Caco-2 (cell line): ENCODE results near the gene ZBTB26. TPM values are rescaled to one million over a fixed set of nuclear protein-coding genes. Genes with fewer than 3 reads are reported as not detected.
"Not testable (repeated sequence)": the region's sequence is repeated elsewhere in the genome, so short reads cannot be mapped to it uniquely, and the experiment has no call there.

ENCODE experiments used
- BruUV-seq: library from RNA; stranded (reverse); fragments of 400-500 nt; replicated peaks from 2 replicates; lab custom pipeline; 2021; lab: Mats Ljungman, UMichigan
- CTCF ChIA-PET: fragments of 300-600 bp; sonication (Branson Sonifier 250); formaldehyde crosslinking; loops from one replicate; lab custom pipeline; 2022; ENCODE audit warnings: antibody characterized with exemption; lab: Charles Lee
- POLR2A ChIA-PET: fragments of 300-600 bp; sonication (Branson Sonifier 250); formaldehyde crosslinking; loops from one replicate; lab custom pipeline; 2022; ENCODE audit warnings: antibody characterized with exemption; lab: Charles Lee
- DNase-seq, 2 experiments: peaks; one replicate each; pipeline versions ENCODE4 v3.0.0 to v3.0.0-alpha.2; 2020 to 2022
- H3K27me3 ChIP-seq: replicated peaks from 2 replicates; pipeline ENCODE4 v1.6.0; 2011; ENCODE audit warnings: low read length; ENCODE audit not compliant: control insufficient read depth, insufficient read depth
- H3K36me3 ChIP-seq: 2 replicates; pipeline ENCODE4 v1.5.1; 2011; ENCODE audit warnings: low read length; ENCODE audit not compliant: control insufficient read depth, insufficient read depth
- H3K4me1 ChIP-seq: fragments of 250-450 bp; sonication (Bioruptor Pico); 2 replicates; pipeline ENCODE4 v1.5.1; 2020; ENCODE audit warnings: mild to moderate bottlenecking
- H3K4me3 ChIP-seq: 2 replicates; pipeline ENCODE4 v1.5.1; 2011; ENCODE audit warnings: low read depth, mild to moderate bottlenecking, control low read depth, low read length
- H3K9me3 ChIP-seq: fragments of 250-450 bp; sonication (Bioruptor Pico); 2 replicates; pipeline ENCODE4 v1.5.1; 2020; ENCODE audit warnings: mild to moderate bottlenecking, moderate library complexity
- H3K27ac Mint-ChIP-seq: one replicate; pipeline ENCODE4 v1.8.0; 2022; ENCODE audit warnings: mixed read lengths; ENCODE audit not compliant: unreplicated experiment
- H3K27me3 Mint-ChIP-seq: one replicate; pipeline ENCODE4 v1.8.0; 2022; ENCODE audit warnings: mixed read lengths; ENCODE audit not compliant: insufficient read depth, unreplicated experiment
- H3K36me3 Mint-ChIP-seq: one replicate; pipeline ENCODE4 v1.8.0; 2022; ENCODE audit warnings: mild to moderate bottlenecking, mixed read lengths; ENCODE audit not compliant: insufficient read depth, unreplicated experiment
- H3K4me1 Mint-ChIP-seq: one replicate; pipeline ENCODE4 v1.8.0; 2022; ENCODE audit warnings: low read depth, mixed read lengths; ENCODE audit not compliant: unreplicated experiment
- H3K4me3 Mint-ChIP-seq: one replicate; pipeline ENCODE4 v1.8.0; 2022; ENCODE audit warnings: mild to moderate bottlenecking, moderate library complexity, mixed read lengths; ENCODE audit not compliant: unreplicated experiment
- H3K9me3 Mint-ChIP-seq: one replicate; pipeline ENCODE4 v1.8.0; 2022; ENCODE audit warnings: mixed read lengths; ENCODE audit not compliant: unreplicated experiment
- intact Hi-C: fragments of 100-400 bp; cut with micrococcal nuclease; formaldehyde crosslinking; loops from one replicate; pipeline ENCODE4 v1.10.0; 2022; ENCODE audit not compliant: unreplicated experiment
- total RNA-seq: library from RNA; stranded (reverse); gene quantifications from 2 replicates; pipeline ENCODE4 v1.2.3, GENCODE V29; 2022
- TF ChIP-seq, protein P1 (sequence below), 2 experiments: fragments of 200-600 bp in 1 of 2; IDR thresholded peaks; 1 replicate in 1 of 2; 2 replicates in 1 of 2; pipeline versions ENCODE4 v1.5.1 to v1.8.0; 2011 to 2022; ENCODE audit warnings: antibody characterized with exemption in 1 of 2, control low read depth in 1 of 2, inconsistent platforms in 1 of 2, low read depth in 1 of 2, low read length in 1 of 2, mild to moderate bottlenecking in 1 of 2, moderate library complexity in 1 of 2; ENCODE audit not compliant: insufficient read depth in 1 of 2, severe bottlenecking in 1 of 2, unreplicated experiment in 1 of 2

Gene ZBTB26
- total RNA-seq, 1 experiment from 2014 or later, result 8.7 TPM

DNA sequence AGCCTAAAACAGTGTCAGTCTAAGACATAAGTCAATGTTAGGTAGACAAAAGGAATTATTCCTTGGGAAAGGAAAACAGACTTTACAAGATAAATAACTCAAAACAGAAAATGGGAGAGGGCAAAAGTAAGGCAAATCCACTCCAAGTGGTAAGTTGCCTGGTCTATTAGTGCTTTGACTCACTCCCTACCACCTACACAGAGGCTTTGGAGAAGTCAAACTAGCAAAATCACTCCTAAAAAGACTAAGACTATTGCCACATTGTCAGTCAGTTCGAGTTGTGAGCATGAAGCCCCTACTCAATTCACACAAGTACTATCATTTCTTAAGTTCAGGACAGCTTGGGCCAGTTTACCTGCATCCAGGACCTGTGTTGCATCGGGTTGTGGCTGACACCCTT, 13.0 kb downstream of the ZBTB26 start:
- CTCF ChIA-PET, result no interaction called here
- H3K4me3 ChIP-seq, result no peak overlapping the region
- no TSS peak for BruUV-seq
- Mint-ChIP-seq H3K4me1 (no peaks in the 10 kb centered on the region), H3K4me3 (no peak overlapping the region), H3K9me3 (no peaks in the 10 kb centered on the region), H3K27ac (no peak overlapping the region), H3K36me3 (peaks cover 13% of the 10 kb centered on the region), H3K27me3 (no peaks in the 10 kb centered on the region)
- H3K27me3 ChIP-seq, result no peaks in the 10 kb centered on the region
- H3K36me3 ChIP-seq, result no peaks in the 10 kb centered on the region
- H3K9me3 ChIP-seq, result no peaks in the 10 kb centered on the region
- TF ChIP-seq, protein P1, sequence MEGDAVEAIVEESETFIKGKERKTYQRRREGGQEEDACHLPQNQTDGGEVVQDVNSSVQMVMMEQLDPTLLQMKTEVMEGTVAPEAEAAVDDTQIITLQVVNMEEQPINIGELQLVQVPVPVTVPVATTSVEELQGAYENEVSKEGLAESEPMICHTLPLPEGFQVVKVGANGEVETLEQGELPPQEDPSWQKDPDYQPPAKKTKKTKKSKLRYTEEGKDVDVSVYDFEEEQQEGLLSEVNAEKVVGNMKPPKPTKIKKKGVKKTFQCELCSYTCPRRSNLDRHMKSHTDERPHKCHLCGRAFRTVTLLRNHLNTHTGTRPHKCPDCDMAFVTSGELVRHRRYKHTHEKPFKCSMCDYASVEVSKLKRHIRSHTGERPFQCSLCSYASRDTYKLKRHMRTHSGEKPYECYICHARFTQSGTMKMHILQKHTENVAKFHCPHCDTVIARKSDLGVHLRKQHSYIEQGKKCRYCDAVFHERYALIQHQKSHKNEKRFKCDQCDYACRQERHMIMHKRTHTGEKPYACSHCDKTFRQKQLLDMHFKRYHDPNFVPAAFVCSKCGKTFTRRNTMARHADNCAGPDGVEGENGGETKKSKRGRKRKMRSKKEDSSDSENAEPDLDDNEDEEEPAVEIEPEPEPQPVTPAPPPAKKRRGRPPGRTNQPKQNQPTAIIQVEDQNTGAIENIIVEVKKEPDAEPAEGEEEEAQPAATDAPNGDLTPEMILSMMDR (IDR thresholded peaks at IDR 0.05; ENCODE audit: insufficient read depth in 1 of 2, low read depth in 1 of 2, low read length in 1 of 2, severe bottlenecking in 1 of 2, unreplicated experiment in 1 of 2), result no peak
- intact Hi-C loops, result no loop called here
- POLR2A ChIA-PET, result interaction anchor here (0.6 kb wide), 1 partner anchor 11 kb away, joined by 4 read pairs; no protein-coding TSS in a partner anchor
- H3K4me1 ChIP-seq, result no peaks in the 10 kb centered on the region
- DNase-seq, result no peak

DNA sequence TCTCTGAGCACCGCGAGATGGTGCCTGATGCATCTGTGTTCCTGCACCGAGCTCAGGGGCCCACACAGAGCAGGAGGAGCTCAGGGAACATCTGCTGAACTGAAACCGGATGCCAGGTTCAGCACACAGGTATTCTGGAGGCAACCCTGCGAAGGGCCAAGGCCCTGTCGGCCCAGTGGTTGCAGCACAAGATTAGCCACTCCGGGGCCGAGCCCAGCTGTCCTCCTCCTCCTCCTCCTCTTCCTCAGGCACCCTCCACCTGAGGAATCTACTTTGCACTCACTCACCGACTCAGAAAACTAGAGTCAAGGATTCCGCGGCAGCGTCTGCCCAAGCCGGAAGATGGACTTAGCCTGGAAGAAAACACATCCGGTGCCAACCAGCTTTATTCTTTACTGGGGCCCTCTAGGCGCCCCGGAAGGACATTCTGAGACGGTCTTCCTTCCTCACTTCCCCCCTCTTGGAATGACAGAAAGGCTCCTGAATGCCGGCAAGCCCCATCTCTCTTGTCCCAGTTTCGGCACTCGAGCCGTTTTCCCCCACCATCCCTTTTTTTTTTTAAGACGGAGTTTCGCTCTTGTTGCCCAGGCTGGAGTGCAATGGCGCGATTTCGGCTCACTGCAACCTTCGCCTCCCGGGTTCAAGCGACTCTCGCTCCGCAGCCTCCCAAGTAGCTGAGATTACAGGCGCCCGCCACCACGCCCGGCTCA, 18.2 kb downstream of the ZBTB26 start, which contains the start of gene ZBTB6:
TSS of gene ZBTB6 (minus strand) at position 360 of the 710 bp plus-strand sequence. CDS start 1,251 bp downstream, outside the sequence.
- peak within 1 kb of the TSS; percentile 87 for H3K4me3 ChIP-seq
- no peaks in the 10 kb centered on the region for H3K27me3 ChIP-seq
- TF ChIP-seq, protein P1 (IDR thresholded peaks at IDR 0.05; ENCODE audit: insufficient read depth in 1 of 2, low read depth in 1 of 2, low read length in 1 of 2, severe bottlenecking in 1 of 2, unreplicated experiment in 1 of 2), result no peak
- Mint-ChIP-seq H3K27me3 (no peaks in the 10 kb centered on the region), H3K9me3 (no peaks in the 10 kb centered on the region), H3K36me3 (peaks cover 40% of the 10 kb centered on the region), H3K27ac (peak within 1 kb of the TSS; percentile 85), H3K4me1 (no peaks in the 10 kb centered on the region), H3K4me3 (peak within 1 kb of the TSS; percentile 94)
- H3K36me3 ChIP-seq, result no peaks in the 10 kb centered on the region
- peaks cover 6% of the 10 kb centered on the region; the same call in 1 of the 2 replicates for H3K4me1 ChIP-seq
- no peaks in the 10 kb centered on the region for H3K9me3 ChIP-seq
- no TSS peak for BruUV-seq
- POLR2A ChIA-PET, result interaction anchor here (1.1 to 1.8 kb wide), 3 partner anchors 8 to 28 kb away, joined by 3 to 35 read pairs (median 20); partner anchors contain the start of genes RABGAP1, RC3H2 and ZBTB26
- DNase-seq, result peak; percentile 79 to 82
- intact Hi-C loops, result loop anchor here (1.0 kb wide), 4 partner anchors 8 to 78 kb away; partner anchors contain the start of genes RC3H2 and ZBTB26
- CTCF ChIA-PET, result interaction anchor here (0.7 to 1.4 kb wide), 5 partner anchors 19 to 80 kb away, joined by 3 to 5 read pairs (median 4); partner anchors contain the start of genes RABGAP1 and ZBTB26

DNA sequence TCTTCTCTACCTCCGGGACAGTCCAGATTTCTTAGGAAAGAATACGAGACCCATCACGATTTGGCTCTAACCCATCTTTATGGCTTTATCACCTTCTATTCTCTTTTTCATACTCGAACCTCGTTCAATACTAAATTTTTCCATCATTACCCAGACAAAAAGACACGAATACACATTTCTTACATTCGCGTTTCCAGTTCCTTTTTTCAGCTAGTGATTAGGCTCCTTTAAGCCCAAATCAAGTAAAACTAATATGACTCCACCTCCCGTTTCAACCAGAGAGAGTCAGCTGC, 18.7 kb downstream of the ZBTB26 start:
- Histone ChIP-seq H3K4me3 (peak overlapping the region; percentile 87), H3K36me3 (no peaks in the 10 kb centered on the region), H3K4me1 (peaks cover 6% of the 10 kb centered on the region; the same call in 1 of the 2 replicates), H3K27me3 (no peaks in the 10 kb centered on the region), H3K9me3 (no peaks in the 10 kb centered on the region)
- H3K9me3 Mint-ChIP-seq, result no peaks in the 10 kb centered on the region
- no peaks in the 10 kb centered on the region for H3K27me3 Mint-ChIP-seq
- TF ChIP-seq, protein P1 (IDR thresholded peaks at IDR 0.05; ENCODE audit: insufficient read depth in 1 of 2, low read depth in 1 of 2, low read length in 1 of 2, severe bottlenecking in 1 of 2, unreplicated experiment in 1 of 2), result no peak
- CTCF ChIA-PET, result interaction anchor here (0.9 to 1.4 kb wide), 4 partner anchors 19 to 78 kb away, joined by 3 to 5 read pairs (median 4); partner anchors contain the start of genes RABGAP1 and ZBTB26
- H3K4me3 Mint-ChIP-seq, result peak overlapping the region; percentile 94
- POLR2A ChIA-PET, result interaction anchor here (1.7 to 1.8 kb wide), 2 partner anchors 19 to 28 kb away, joined by 20 to 35 read pairs; partner anchors contain the start of genes RABGAP1 and ZBTB26
- TSS peak; percentile 37 for BruUV-seq
- peaks cover 40% of the 10 kb centered on the region for H3K36me3 Mint-ChIP-seq
- DNase-seq, result no peak
- no peaks in the 10 kb centered on the region for H3K4me1 Mint-ChIP-seq
- intact Hi-C loops, result no loop called here
- H3K27ac Mint-ChIP-seq, result peak overlapping the region; percentile 85

- not testable (repeated sequence) for H3K9me3 ChIP-seq, H3K36me3 ChIP-seq
Measured at GRCh38 chr9:122906122-122906521, 25.2 kb downstream of the ZBTB26 start.

More at GRCh38 chr9:122906122-122906521, 25.2 kb downstream of the ZBTB26 start:
- peak in 1 of 2 experiments; percentile 8 for DNase-seq
- intact Hi-C loops, H3K9me3 Mint-ChIP-seq, H3K4me1 Mint-ChIP-seq, BruUV-seq, H3K27ac Mint-ChIP-seq, POLR2A ChIA-PET, H3K4me1 ChIP-seq, H3K27me3 ChIP-seq, H3K4me3 Mint-ChIP-seq, H3K4me3 ChIP-seq, CTCF ChIA-PET, H3K27me3 Mint-ChIP-seq: not testable (repeated sequence)
- peaks cover 26% of the 10 kb centered on the region for H3K36me3 Mint-ChIP-seq
